H1 (cell line): ENCODE measurements around the gene PURA. TPM values are rescaled to one million over a fixed set of nuclear protein-coding genes. Genes with fewer than 3 reads are reported as not detected.

Experiments
- CTCF ChIA-PET: fragments of 300-600 bp; sonication (Branson Sonifier 250); formaldehyde crosslinking; loops from one replicate; lab custom pipeline; 2021; ENCODE audit not compliant: partially characterized antibody; lab: Charles Lee
- POLR2A ChIA-PET: fragments of 300-600 bp; sonication (Branson Sonifier 250); formaldehyde crosslinking; loops from one replicate; lab custom pipeline; 2021; ENCODE audit warnings: inconsistent platforms; ENCODE audit not compliant: partially characterized antibody; lab: Charles Lee
- DNase-seq, 2 experiments: peaks; one replicate each; pipeline versions ENCODE4 v3.0.0 to v3.0.0-alpha.2; 2010 to 2022; ENCODE audit warnings: low spot score in 2 of 2, low read depth in 1 of 2, mixed read lengths in 1 of 2
- FAIRE-seq: peaks from 2 replicates; lab custom pipeline; 2011; peaks lifted over from hg19 to GRCh38; lab: Jason Lieb, UNC
- H2AFZ ChIP-seq: 2 replicates; pipeline ENCODE4 v1.8.1; 2012; ENCODE audit warnings: low read length, inconsistent platforms
- H2AK5ac ChIP-seq: 2 replicates; pipeline ENCODE4 v1.6.1; 2013; ENCODE audit warnings: low read depth, low read length
- H2BK120ac ChIP-seq: replicated peaks from 2 replicates; pipeline ENCODE3; 2013; ENCODE audit warnings: low read depth, low read length, inconsistent platforms
- H2BK12ac ChIP-seq: 2 replicates; pipeline ENCODE4 v1.6.1; 2013; ENCODE audit warnings: low read depth, low read length
- H2BK15ac ChIP-seq: 2 replicates; pipeline ENCODE4 v1.6.1; 2013; ENCODE audit warnings: low read length
- H2BK20ac ChIP-seq: 2 replicates; pipeline ENCODE4 v1.6.1; 2013; ENCODE audit warnings: low read length
- H2BK5ac ChIP-seq: 2 replicates; pipeline ENCODE4 v1.6.1; 2013; ENCODE audit warnings: low read depth, low read length
- H3K14ac ChIP-seq: 2 replicates; pipeline ENCODE4 v1.6.1; 2013; ENCODE audit warnings: inconsistent platforms; ENCODE audit not compliant: insufficient read length
- H3K18ac ChIP-seq: 2 replicates; pipeline ENCODE4 v1.6.1; 2013; ENCODE audit warnings: low read length; ENCODE audit errors: extremely low read depth
- H3K23ac ChIP-seq: 2 replicates; pipeline ENCODE4 v1.6.1; 2013; ENCODE audit warnings: inconsistent platforms; ENCODE audit not compliant: insufficient read length
- H3K23me2 ChIP-seq: 2 replicates; pipeline ENCODE4 v1.6.1; 2013; ENCODE audit warnings: low read depth, low read length
- H3K27ac ChIP-seq: 2 replicates; pipeline ENCODE4 v1.6.1; 2011; ENCODE audit warnings: low read depth, low read length, inconsistent platforms
- H3K27me3 ChIP-seq, 4 experiments: replicated peaks in 1 of 4; 1 replicate in 1 of 4; 2 replicates in 3 of 4; pipeline versions ENCODE4 v1.6.1 to v1.8.1; 2011 to 2013; ENCODE audit warnings: low read length in 3 of 4, mild to moderate bottlenecking in 3 of 4, inconsistent platforms in 2 of 4, mixed read lengths in 2 of 4, moderate library complexity in 1 of 4; ENCODE audit not compliant: control insufficient read depth in 3 of 4, insufficient read depth in 3 of 4; ENCODE audit errors: extremely low read depth in 1 of 4
- H3K36me3 ChIP-seq, 4 experiments: 2 replicates each; pipeline versions ENCODE4 v1.6.1 to v1.8.1; 2011 to 2013; ENCODE audit warnings: mild to moderate bottlenecking in 4 of 4, low read length in 3 of 4, moderate library complexity in 2 of 4, control low read depth in 1 of 4, inconsistent platforms in 1 of 4; ENCODE audit not compliant: insufficient read depth in 4 of 4, control insufficient read depth in 2 of 4
- H3K4ac ChIP-seq: replicated peaks from 2 replicates; pipeline ENCODE3; 2013; ENCODE audit warnings: low read length, low read depth, mixed read lengths, inconsistent platforms; ENCODE audit not compliant: insufficient read length
- H3K4me1 ChIP-seq, 4 experiments: replicated peaks in 1 of 4; 1 replicate in 1 of 4; 2 replicates in 3 of 4; pipeline versions ENCODE4 v1.6.1 to v1.8.1; 2011 to 2013; ENCODE audit warnings: low read length in 3 of 4, inconsistent platforms in 2 of 4, mixed read lengths in 1 of 4; ENCODE audit not compliant: insufficient read depth in 4 of 4, control insufficient read depth in 3 of 4
- H3K4me2 ChIP-seq, 2 experiments: 2 replicates each; pipeline versions ENCODE4 v1.6.1 to v1.8.1; 2011 to 2013; ENCODE audit warnings: low read depth in 2 of 2, low read length in 2 of 2, control low read depth in 1 of 2, inconsistent platforms in 1 of 2, mild to moderate bottlenecking in 1 of 2; ENCODE audit not compliant: insufficient read depth in 1 of 2
- H3K4me3 ChIP-seq, 4 experiments: fragments of 200-600, 300-600 bp in 1 of 4; sonication (generic), shearing (Covaris generic), sonication (Bioruptor Twin) in 1 of 4; 2 replicates each; pipeline versions ENCODE4 v1.5.1 to v1.8.1; 2011 to 2016; ENCODE audit warnings: low read length in 4 of 4, low read depth in 3 of 4, control low read depth in 2 of 4, inconsistent platforms in 2 of 4, mild to moderate bottlenecking in 2 of 4, mixed read lengths in 1 of 4, moderate library complexity in 1 of 4; ENCODE audit not compliant: insufficient read depth in 2 of 4; ENCODE audit errors: extremely low read depth in 1 of 4
- H3K56ac ChIP-seq: replicated peaks from 2 replicates; pipeline ENCODE3; 2013; ENCODE audit warnings: low read depth, mild to moderate bottlenecking, mixed read lengths, low read length, inconsistent platforms; ENCODE audit not compliant: insufficient read length
- H3K79me1 ChIP-seq: 2 replicates; pipeline ENCODE4 v1.6.1; 2013; ENCODE audit warnings: low read depth, low read length, control low read depth
- H3K79me2 ChIP-seq, 2 experiments: 2 replicates each; pipeline versions ENCODE4 v1.6.1 to v1.8.1; 2012 to 2013; ENCODE audit warnings: low read length in 2 of 2, mild to moderate bottlenecking in 2 of 2, inconsistent platforms in 1 of 2; ENCODE audit not compliant: insufficient read depth in 2 of 2, control insufficient read depth in 1 of 2
- H3K9ac ChIP-seq, 4 experiments: replicated peaks in 1 of 4; 1 replicate in 1 of 4; 2 replicates in 3 of 4; pipeline versions ENCODE4 v1.6.1 to v1.8.1; 2011 to 2013; ENCODE audit warnings: low read depth in 3 of 4, low read length in 3 of 4, control low read depth in 2 of 4, mild to moderate bottlenecking in 2 of 4, moderate library complexity in 2 of 4, inconsistent platforms in 1 of 4; ENCODE audit errors: extremely low read depth in 1 of 4
- H3K9me3 ChIP-seq, 2 experiments: 2 replicates each; pipeline versions ENCODE4 v1.6.1 to v1.8.1; 2012 to 2013; ENCODE audit warnings: mild to moderate bottlenecking in 2 of 2, moderate library complexity in 2 of 2, control low read depth in 1 of 2, inconsistent platforms in 1 of 2, low read depth in 1 of 2, low read length in 1 of 2, mixed read lengths in 1 of 2; ENCODE audit not compliant: insufficient read depth in 2 of 2
- H4K20me1 ChIP-seq, 2 experiments: replicated peaks in 1 of 2; 2 replicates each; pipeline versions ENCODE3 to v1.8.1; 2011 to 2013; ENCODE audit warnings: inconsistent platforms in 2 of 2, low read length in 2 of 2, mild to moderate bottlenecking in 1 of 2; ENCODE audit not compliant: insufficient read depth in 2 of 2, control insufficient read depth in 1 of 2
- H4K5ac ChIP-seq: 2 replicates; pipeline ENCODE4 v1.6.1; 2013; ENCODE audit warnings: low read length, low read depth, mixed read lengths, inconsistent platforms; ENCODE audit not compliant: insufficient read length
- H4K8ac ChIP-seq: 2 replicates; pipeline ENCODE4 v1.8.0; 2013; ENCODE audit warnings: mild to moderate bottlenecking, moderate library complexity, low read length, inconsistent platforms; ENCODE audit not compliant: insufficient read depth; ENCODE audit errors: extremely low read depth
- H4K91ac ChIP-seq: replicated peaks from 2 replicates; pipeline ENCODE3; 2013; ENCODE audit warnings: low read length, mixed read lengths, inconsistent platforms; ENCODE audit not compliant: insufficient read length
- BACH1 ChIP-seq: IDR thresholded peaks from 2 replicates; pipeline ENCODE4 v1.6.1; 2012; ENCODE audit warnings: low read length, improper control_type of control experiment
- CBX5 ChIP-seq: fragments of 300-800, 300-1000 bp; sonication (generic); IDR thresholded peaks from 2 replicates; pipeline ENCODE4 v1.7.1; 2016; ENCODE audit warnings: antibody characterized with exemption, low read length, low read depth
- CBX8 ChIP-seq: fragments of 300-800, 300-1000 bp; sonication (generic); IDR thresholded peaks from 2 replicates; pipeline ENCODE4 v1.7.1; 2016; ENCODE audit warnings: low read depth, low read length, borderline replicate concordance
- EGR1 ChIP-seq: IDR thresholded peaks from 2 replicates; pipeline ENCODE4 v1.6.1; 2011; ENCODE audit warnings: low read depth, low read length, borderline replicate concordance
- EZH2 ChIP-seq: fragments of 200-600 bp; sonication (generic); IDR thresholded peaks from 2 replicates; pipeline ENCODE4 v1.7.1; 2012; ENCODE audit warnings: low read depth, mild to moderate bottlenecking, moderate library complexity, low read length, inconsistent platforms; ENCODE audit not compliant: severe bottlenecking
- JUN ChIP-seq: IDR thresholded peaks from 2 replicates; pipeline ENCODE4 v1.6.1; 2011; ENCODE audit warnings: low read depth, mild to moderate bottlenecking, improper control_type of control experiment, low read length
- RBBP5 ChIP-seq: IDR thresholded peaks from 2 replicates; pipeline ENCODE4 v1.7.1; 2012; ENCODE audit warnings: low read depth, mild to moderate bottlenecking, inconsistent platforms, low read length, moderate library complexity, borderline replicate concordance
- SAP30 ChIP-seq: fragments of 300-600 bp; sonication (generic); IDR thresholded peaks from 2 replicates; pipeline ENCODE4 v1.7.1; 2012; ENCODE audit warnings: low read length, moderate library complexity, mild to moderate bottlenecking, inconsistent platforms; ENCODE audit not compliant: insufficient read depth, insufficient replicate concordance
- SIN3A ChIP-seq, 2 experiments: IDR thresholded peaks in 1 of 2; conservative IDR thresholded peaks in 1 of 2; 2 replicates each; pipeline ENCODE4 v1.6.1; 2011 to 2012; ENCODE audit warnings: low read length in 2 of 2, improper control_type of control experiment in 1 of 2, low read depth in 1 of 2, mild to moderate bottlenecking in 1 of 2
- SP2 ChIP-seq: IDR thresholded peaks from 2 replicates; pipeline ENCODE4 v1.6.1; 2012; ENCODE audit warnings: mild to moderate bottlenecking, low read length, inconsistent platforms
- ZNF274 ChIP-seq: IDR thresholded peaks from 2 replicates; pipeline ENCODE4 v1.7.0; 2012; ENCODE audit warnings: low read length, borderline replicate concordance; ENCODE audit errors: extremely low read depth
- WGBS, 2 experiments: shearing (Covaris generic) in 1 of 2; methylation state at CpG; one replicate each; pipeline versions ENCODE4 v1.1.6 to v1.1.7; 2013 to 2015; ENCODE audit warnings: low lambda C conversion rate in 2 of 2, mixed read lengths in 2 of 2, inconsistent platforms in 1 of 2, low coverage in 1 of 2, missing lambda C conversion rate in 1 of 2; ENCODE audit not compliant: insufficient replicate concordance in 2 of 2, insufficient coverage in 1 of 2, insufficient read length in 1 of 2; ENCODE audit errors: extremely low coverage in 1 of 2, missing lambda C conversion rate in 1 of 2; 5-methylcytosine and 5-hydroxymethylcytosine counted together
- polyA plus RNA-seq, 7 experiments: library from polyadenylated mRNA; depleted of rRNA in 3 of 7; stranded (reverse) in 5 of 7; unstranded in 2 of 7; fragments of >200 nt in 5 of 7; fragments of 200-250 nt in 2 of 7; gene quantifications; 1 replicate in 5 of 7; 2 replicates in 1 of 7; 4 replicates in 1 of 7; pipeline versions ENCODE4 v1.2.1 to v1.2.3, GENCODE V29; 2011 to 2013; ENCODE audit warnings: missing spikeins in 2 of 7, mixed read lengths in 2 of 7
- total RNA-seq: library from RNA; stranded (reverse); fragmentation: NEBNext Ultra II Directional; extraction: Animal tissue kit (Norgen Biotek cat#: 25700); gene quantifications from 2 replicates; pipeline ENCODE4 v1.2.1, GENCODE V29; 2021
- TF ChIP-seq, protein P1 (sequence below): IDR thresholded peaks from 2 replicates; pipeline ENCODE4 v1.6.1; 2012; ENCODE audit warnings: low read length, inconsistent platforms

The PURA gene
- total and polyA plus RNA-seq, 2 of the 8 experiments (the other 6 are each of a cell fraction or from before 2014, with no cell fraction given): 0.98 to 2.1 TPM

GRCh38 chr5:140142246-140142645, 28.3 kb downstream of the PURA start:
- no peaks in the 10 kb centered on the region for H3K36me3 ChIP-seq
- H3K18ac ChIP-seq: no peak overlapping the region
- no peaks in the 10 kb centered on the region for H3K79me1 ChIP-seq
- H2BK5ac ChIP-seq: no peak overlapping the region
- H2AFZ ChIP-seq: no peak overlapping the region
- H2BK15ac ChIP-seq: no peak overlapping the region
- 72% methylated on average over 4 of the region's 5 CpGs; no CpG with 5 or more reads in 1 of the 2 experiments for WGBS, 2 experiments
- H2BK20ac ChIP-seq: no peak overlapping the region
- H3K4me2 ChIP-seq: no peak overlapping the region
- no peak for FAIRE-seq
- peaks cover 0 to 7% (median 0%) of the 10 kb centered on the region in 4 experiments; a peak in 1 of 7 replicates for H3K4me1 ChIP-seq
- no peak overlapping the region for H3K27ac ChIP-seq
- H3K56ac ChIP-seq: no peak overlapping the region
- H4K8ac ChIP-seq: no peak overlapping the region
- H3K79me2 ChIP-seq: no peaks in the 10 kb centered on the region
- peaks cover 17 to 31% (median 24%) of the 10 kb centered on the region in 4 experiments for H3K27me3 ChIP-seq
- H2BK12ac ChIP-seq: no peak overlapping the region
- no peak overlapping the region for H3K4me3 ChIP-seq
- no peak overlapping the region for H4K5ac ChIP-seq
- H4K20me1 ChIP-seq: peaks cover 0 to 7% of the 10 kb centered on the region in 2 experiments
- H2BK120ac ChIP-seq: no peak overlapping the region
- H3K9ac ChIP-seq: no peak overlapping the region
- H3K23ac ChIP-seq: no peak overlapping the region
- ChIA-PET CTCF (interaction anchor here (0.8 to 9.9 kb wide), 9 partner anchors 7 to 176 kb away, joined by 3 to 118 read pairs (median 8); partner anchors contain the start of gene PURA), POLR2A (no interaction called here)
- H3K9me3 ChIP-seq: no peaks in the 10 kb centered on the region
- peak in 1 of 2 experiments; percentile 22 for DNase-seq
- no peak overlapping the region for H3K14ac ChIP-seq
- H3K4ac ChIP-seq: no peak overlapping the region
- H2AK5ac ChIP-seq: no peak overlapping the region
- H4K91ac ChIP-seq: no peak overlapping the region
- H3K23me2 ChIP-seq: peaks cover 5% of the 10 kb centered on the region; the same call in 1 of the 2 replicates
- TF ChIP-seq SAP30 (no peak), EGR1 (no peak), RBBP5 (no peak), CBX8 (no peak), JUN (no peak), SIN3A (conservative IDR thresholded peaks at IDR 0.05 in 1 of 2, IDR thresholded peaks at IDR 0.05 in 1 of 2; ENCODE audit: low read depth in 1 of 2, low read length in 2 of 2) (no peak), ZNF274 (no peak), SP2 (no peak), EZH2 (no peak), BACH1 (no peak), CBX5 (no peak)
- TF ChIP-seq, protein P1, sequence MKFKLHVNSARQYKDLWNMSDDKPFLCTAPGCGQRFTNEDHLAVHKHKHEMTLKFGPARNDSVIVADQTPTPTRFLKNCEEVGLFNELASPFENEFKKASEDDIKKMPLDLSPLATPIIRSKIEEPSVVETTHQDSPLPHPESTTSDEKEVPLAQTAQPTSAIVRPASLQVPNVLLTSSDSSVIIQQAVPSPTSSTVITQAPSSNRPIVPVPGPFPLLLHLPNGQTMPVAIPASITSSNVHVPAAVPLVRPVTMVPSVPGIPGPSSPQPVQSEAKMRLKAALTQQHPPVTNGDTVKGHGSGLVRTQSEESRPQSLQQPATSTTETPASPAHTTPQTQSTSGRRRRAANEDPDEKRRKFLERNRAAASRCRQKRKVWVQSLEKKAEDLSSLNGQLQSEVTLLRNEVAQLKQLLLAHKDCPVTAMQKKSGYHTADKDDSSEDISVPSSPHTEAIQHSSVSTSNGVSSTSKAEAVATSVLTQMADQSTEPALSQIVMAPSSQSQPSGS: no peak
